ENCODE results near the gene PDXK.
"Not testable (repeated sequence)": the region's sequence is repeated elsewhere in the genome, so short reads cannot be mapped to it uniquely, and the experiment has no call there.

Gene PDXK

GRCh38 chr21:43697758-43698643 lies 20.9 kb upstream of the PDXK start:
- DNase-seq (ENCODE audit: low read depth), result peak; percentile 63

- not testable (repeated sequence) for DNase-seq (ENCODE audit: low read depth)
Observed at GRCh38 chr21:43699492-43699777, 19.5 kb upstream of the PDXK start.

GRCh38 chr21:43699933-43700599 lies 18.9 kb upstream of the PDXK start:
- DNase-seq (ENCODE audit: low read depth), result no peak

- no peak for DNase-seq (ENCODE audit: low read depth)
Observed at GRCh38 chr21:43701936-43702784, 16.8 kb upstream of the PDXK start.

- peak; percentile 23 for DNase-seq (ENCODE audit: low read depth)
Observed at GRCh38 chr21:43702785-43703034, 16.2 kb upstream of the PDXK start.

GRCh38 chr21:43703035-43703880 lies 15.7 kb upstream of the PDXK start:
- peak; percentile 81 for DNase-seq (ENCODE audit: low read depth)

- no peak for DNase-seq (ENCODE audit: low read depth)
Observed at GRCh38 chr21:43707462-43707861, 11.5 kb upstream of the PDXK start.

GRCh38 chr21:43708745-43709381 lies 10.1 kb upstream of the PDXK start:
- DNase-seq (ENCODE audit: low read depth), result no peak

- peak; percentile 68 for DNase-seq (ENCODE audit: low read depth)
Observed at GRCh38 chr21:43712268-43712942, 6.5 kb upstream of the PDXK start.

- DNase-seq (ENCODE audit: low read depth), result not testable (repeated sequence)
Observed at GRCh38 chr21:43713123-43713522, 5.8 kb upstream of the PDXK start.

- no peak for DNase-seq (ENCODE audit: low read depth)
Observed at GRCh38 chr21:43716376-43717165, 2.4 kb upstream of the PDXK start.

- DNase-seq (ENCODE audit: low read depth), result no peak
Observed at GRCh38 chr21:43717166-43717853, 1.6 kb upstream of the PDXK start.

- no peak for DNase-seq (ENCODE audit: low read depth)
Observed at GRCh38 chr21:43717967-43718871, 710 bp upstream of the PDXK start.

GRCh38 chr21:43719748-43720538 lies 1.0 kb downstream of the PDXK start:
- DNase-seq (ENCODE audit: low read depth), result no peak

- no peak for DNase-seq (ENCODE audit: low read depth)
Observed at GRCh38 chr21:43720539-43721166, 1.7 kb downstream of the PDXK start.

- no peak for DNase-seq (ENCODE audit: low read depth)
Observed at GRCh38 chr21:43721206-43721605, 2.3 kb downstream of the PDXK start.

- DNase-seq (ENCODE audit: low read depth), result no peak
Observed at GRCh38 chr21:43721939-43722338, 3.0 kb downstream of the PDXK start.
